Skeletal muscle tissue (tissue), 4 donors: ENCODE data around the gene DENND2A. TPM values are rescaled to one million over a fixed set of nuclear protein-coding genes. Genes with fewer than 3 reads are reported as not detected.
"Not testable (repeated sequence)": the region's sequence is repeated elsewhere in the genome, so short reads cannot be mapped to it uniquely, and the experiment has no call there.

Experiments
- H3K27ac ChIP-seq: one replicate; pipeline ENCODE4 v1.7.0; 2013; ENCODE audit warnings: mild to moderate bottlenecking, low read depth, low read length, inconsistent platforms
- H3K27me3 ChIP-seq, 3 donors: one replicate each; pipeline ENCODE4 v1.7.0; 2013; ENCODE audit warnings: low read length in 3 of 3; ENCODE audit not compliant: control insufficient read depth in 3 of 3, insufficient read depth in 3 of 3
- H3K36me3 ChIP-seq, 3 donors: one replicate each; pipeline ENCODE4 v1.7.0; 2013; ENCODE audit warnings: low read length in 3 of 3; ENCODE audit not compliant: control insufficient read depth in 3 of 3, insufficient read depth in 3 of 3
- H3K4me1 ChIP-seq, 3 donors: one replicate each; pipeline ENCODE4 v1.7.0; 2013; ENCODE audit warnings: low read length in 3 of 3, mild to moderate bottlenecking in 3 of 3; ENCODE audit not compliant: control insufficient read depth in 3 of 3, insufficient read depth in 3 of 3
- H3K4me3 ChIP-seq, 3 donors: one replicate each; pipeline ENCODE4 v1.7.0; 2013; ENCODE audit warnings: low read length in 3 of 3
- H3K9ac ChIP-seq, 3 donors: one replicate each; pipeline ENCODE4 v1.7.0; 2013; ENCODE audit warnings: low read length in 3 of 3, mild to moderate bottlenecking in 3 of 3, moderate library complexity in 2 of 3, low read depth in 1 of 3
- H3K9me3 ChIP-seq, 3 donors: one replicate each; pipeline ENCODE4 v1.7.0; 2013; ENCODE audit warnings: low read length in 3 of 3; ENCODE audit not compliant: control insufficient read depth in 3 of 3
- total RNA-seq: library from RNA; depleted of rRNA; stranded (reverse); fragments of >200 nt; gene quantifications from one replicate; pipeline ENCODE4 v1.2.3, GENCODE V29; 2014
- donor health status: Osteomylitis.

The DENND2A gene
- total RNA-seq, 1 donor from 2014 or later = 32.4 TPM

- peaks cover 8 to 12% (median 10%) of the 10 kb centered on the region in 3 donors for H3K4me1 ChIP-seq
- no peaks in the 10 kb centered on the region for H3K27me3 ChIP-seq
- no peak overlapping the region for H3K27ac ChIP-seq
- no peak overlapping the region for H3K4me3 ChIP-seq
- H3K9ac ChIP-seq = no peak overlapping the region
- H3K9me3 ChIP-seq = no peaks in the 10 kb centered on the region
- H3K36me3 ChIP-seq = no peaks in the 10 kb centered on the region
Measured at GRCh38 chr7:140501966-140502365, 138.6 kb downstream of the DENND2A start.

- not testable (repeated sequence) for H3K9ac ChIP-seq, H3K4me3 ChIP-seq, H3K27me3 ChIP-seq, H3K9me3 ChIP-seq, H3K36me3 ChIP-seq, H3K27ac ChIP-seq, H3K4me1 ChIP-seq
Measured at GRCh38 chr7:140497807-140498206, 142.8 kb downstream of the DENND2A start.

- H3K9ac ChIP-seq = no peak overlapping the region
- peaks cover 0 to 2% (median 0%) of the 10 kb centered on the region in 3 donors for H3K4me1 ChIP-seq
- H3K27ac ChIP-seq = no peak overlapping the region
- no peak overlapping the region for H3K4me3 ChIP-seq
- no peaks in the 10 kb centered on the region for H3K9me3 ChIP-seq
- no peaks in the 10 kb centered on the region for H3K36me3 ChIP-seq
- H3K27me3 ChIP-seq = no peaks in the 10 kb centered on the region
Measured at GRCh38 chr7:140497241-140497769, 143.3 kb downstream of the DENND2A start.

- H3K27ac ChIP-seq = no peak overlapping the region
Measured at GRCh38 chr7:140495514-140496097, 145.0 kb downstream of the DENND2A start.

GRCh38 chr7:140494867-140495266, 145.7 kb downstream of the DENND2A start:
- H3K4me3 ChIP-seq = no peak overlapping the region
- no peak overlapping the region for H3K9ac ChIP-seq
- no peaks in the 10 kb centered on the region for H3K4me1 ChIP-seq
- H3K27me3 ChIP-seq = no peaks in the 10 kb centered on the region
- no peaks in the 10 kb centered on the region for H3K9me3 ChIP-seq
- H3K27ac ChIP-seq = no peak overlapping the region
- H3K36me3 ChIP-seq = no peaks in the 10 kb centered on the region

More at GRCh38 chr7:140495514-140496097, 145.0 kb downstream of the DENND2A start:
- Histone ChIP-seq H3K36me3 (no peaks in the 10 kb centered on the region), H3K9me3 (no peaks in the 10 kb centered on the region), H3K27me3 (no peaks in the 10 kb centered on the region), H3K9ac (no peak overlapping the region), H3K4me3 (no peak overlapping the region), H3K4me1 (no peaks in the 10 kb centered on the region)

- Histone ChIP-seq H3K27ac (no peak overlapping the region), H3K27me3 (no peaks in the 10 kb centered on the region), H3K9ac (no peak overlapping the region), H3K4me1 (no peaks in the 10 kb centered on the region), H3K4me3 (no peak overlapping the region), H3K36me3 (no peaks in the 10 kb centered on the region), H3K9me3 (no peaks in the 10 kb centered on the region)
Measured at GRCh38 chr7:140489026-140489359, 151.6 kb downstream of the DENND2A start.

- Histone ChIP-seq H3K27ac (no peak overlapping the region), H3K9ac (no peak overlapping the region), H3K27me3 (no peaks in the 10 kb centered on the region), H3K36me3 (no peaks in the 10 kb centered on the region), H3K9me3 (no peaks in the 10 kb centered on the region), H3K4me1 (no peaks in the 10 kb centered on the region), H3K4me3 (no peak overlapping the region)
Measured at GRCh38 chr7:140485500-140486265, 154.9 kb downstream of the DENND2A start.

- no peak overlapping the region for H3K9ac ChIP-seq
- no peak overlapping the region for H3K27ac ChIP-seq
- H3K36me3 ChIP-seq = no peaks in the 10 kb centered on the region
- no peak overlapping the region for H3K4me3 ChIP-seq
- H3K4me1 ChIP-seq = no peaks in the 10 kb centered on the region
- H3K27me3 ChIP-seq = no peaks in the 10 kb centered on the region
- H3K9me3 ChIP-seq = no peaks in the 10 kb centered on the region
Measured at GRCh38 chr7:140484951-140485499, 155.6 kb downstream of the DENND2A start.

- H3K9me3 ChIP-seq = no peaks in the 10 kb centered on the region
- H3K27me3 ChIP-seq = no peaks in the 10 kb centered on the region
- H3K4me3 ChIP-seq = no peak overlapping the region
- H3K27ac ChIP-seq = no peak overlapping the region
- H3K9ac ChIP-seq = no peak overlapping the region
- H3K36me3 ChIP-seq = no peaks in the 10 kb centered on the region
- H3K4me1 ChIP-seq = peaks cover 2 to 4% (median 3%) of the 10 kb centered on the region in 3 donors
Measured at GRCh38 chr7:140484479-140484878, 156.1 kb downstream of the DENND2A start.

- Histone ChIP-seq H3K9me3 (no peaks in the 10 kb centered on the region), H3K27ac (peak overlapping the region; percentile 80), H3K9ac (peak overlapping the region; percentile 72 to 91 (median 81)), H3K4me1 (peaks cover 15% of the 10 kb centered on the region in 3 donors), H3K27me3 (no peaks in the 10 kb centered on the region), H3K36me3 (no peaks in the 10 kb centered on the region), H3K4me3 (peak overlapping the region; percentile 70 to 87 (median 82))
Measured at GRCh38 chr7:140479739-140480084, 160.9 kb downstream of the DENND2A start.
